ENCODE results near the gene PLPPR2. TPM values are rescaled to one million over a fixed set of nuclear protein-coding genes. Genes with fewer than 3 reads are reported as not detected.
"Not testable (repeated sequence)": the region's sequence is repeated elsewhere in the genome, so short reads cannot be mapped to it uniquely, and the experiment has no call there.

Gene PLPPR2
- total RNA-seq, 4 donors from 2014 or later: 10.0 to 30.6 (median 13.9) TPM

DNA sequence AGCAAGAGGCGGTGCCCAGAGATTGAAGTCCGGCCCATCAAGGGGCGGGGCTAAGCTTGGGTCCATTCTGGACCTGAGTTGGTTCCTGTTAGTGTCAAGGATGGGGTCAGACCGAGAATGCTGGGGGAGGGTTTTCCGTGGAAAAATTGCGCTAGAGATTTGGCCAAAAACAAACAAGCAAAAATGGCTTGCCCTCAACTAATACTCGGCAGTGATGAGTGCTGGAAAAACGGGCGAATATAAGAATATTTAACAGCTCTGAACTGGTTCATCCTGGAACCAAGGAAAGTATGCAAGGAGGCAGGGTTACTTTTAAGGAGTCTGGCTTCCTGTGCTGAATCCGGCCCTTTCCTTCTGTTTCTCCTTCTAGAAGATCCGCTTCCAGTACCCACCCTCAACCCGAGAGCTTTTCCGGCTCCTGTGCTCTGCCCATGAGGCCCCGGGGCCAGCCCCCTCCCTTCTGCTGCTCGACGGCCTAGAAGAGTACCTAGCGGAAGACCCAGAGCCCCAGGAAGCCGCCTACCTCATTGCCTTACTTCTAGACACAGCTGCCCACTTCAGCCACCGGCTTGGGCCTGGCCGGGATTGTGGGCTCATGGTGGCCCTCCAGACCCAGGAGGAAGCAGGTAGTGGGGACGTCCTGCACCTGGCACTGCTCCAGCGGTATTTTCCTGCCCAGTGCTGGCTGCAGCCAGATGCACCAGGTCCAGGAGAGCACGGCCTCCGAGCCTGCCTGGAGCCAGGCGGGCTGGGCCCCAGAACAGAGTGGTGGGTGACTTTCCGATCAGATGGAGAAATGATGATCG is 20.1 kb downstream of the PLPPR2 start:
- no peak for TF ChIP-seq CTCF (IDR thresholded peaks at IDR 0.05)
- ATAC-seq (ENCODE audit: low FRiP score) (no peak), DNase-seq (ENCODE audit: low spot score) (no peak)

DNA sequence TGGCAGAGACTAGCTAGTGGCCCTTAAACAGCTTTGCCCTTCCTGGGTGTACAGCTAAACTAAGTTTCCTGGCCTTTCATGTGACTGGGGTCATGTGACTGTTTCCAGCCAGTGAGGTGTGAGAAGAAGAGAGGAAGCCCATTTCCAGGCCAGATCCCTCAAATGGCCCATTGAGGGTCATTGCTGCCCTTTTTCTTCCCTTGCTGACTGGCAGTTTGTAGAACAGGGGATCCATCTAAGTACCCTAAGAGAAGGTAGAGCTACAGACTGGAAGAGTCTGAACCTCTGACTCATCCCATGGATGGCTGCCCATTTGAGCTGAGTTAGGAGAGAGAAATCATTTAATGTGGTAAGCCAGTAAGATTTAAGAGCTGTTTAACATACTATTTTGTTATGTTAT is 22.0 kb downstream of the PLPPR2 start:
- peak; percentile 52 for DNase-seq (ENCODE audit: low spot score)
- TF ChIP-seq CTCF (IDR thresholded peaks at IDR 0.05): no peak
- no peak for ATAC-seq (ENCODE audit: low FRiP score)

DNA sequence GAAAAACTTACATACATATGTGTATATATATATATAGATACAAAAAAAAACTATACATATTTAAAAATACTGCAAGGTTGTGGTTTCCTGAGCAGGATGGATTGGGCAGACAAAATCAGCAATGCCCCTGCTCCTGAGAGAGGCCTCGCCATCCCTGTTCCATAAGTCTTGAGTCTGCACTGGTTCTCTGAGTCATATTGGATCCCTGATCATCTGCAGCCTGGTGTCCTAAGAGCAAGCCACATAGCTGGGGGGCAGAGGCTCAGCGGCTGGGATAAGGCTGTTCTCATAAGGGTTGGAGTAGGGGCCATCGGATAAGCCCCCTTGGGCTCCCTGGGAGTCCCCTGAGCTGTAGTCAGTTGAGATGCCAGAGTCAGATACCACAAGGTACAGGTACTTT is 22.5 kb downstream of the PLPPR2 start:
- DNase-seq (ENCODE audit: low spot score): no peak

GRCh38 chr19:11378319-11379189 is 23.3 kb downstream of the PLPPR2 start:
- no peak for ATAC-seq (ENCODE audit: low FRiP score)
- no peak for DNase-seq (ENCODE audit: low spot score)
- TF ChIP-seq CTCF (IDR thresholded peaks at IDR 0.05): no peak

More for the DNA sequence above, 22.5 kb downstream of the PLPPR2 start:
- no peak for ATAC-seq (ENCODE audit: low FRiP score)
- TF ChIP-seq CTCF (IDR thresholded peaks at IDR 0.05): no peak

- not testable (repeated sequence) for ATAC-seq (ENCODE audit: low FRiP score)
These were observed 24.1 kb downstream of the PLPPR2 start for GRCh38 chr19:11379269-11379845.

DNA sequence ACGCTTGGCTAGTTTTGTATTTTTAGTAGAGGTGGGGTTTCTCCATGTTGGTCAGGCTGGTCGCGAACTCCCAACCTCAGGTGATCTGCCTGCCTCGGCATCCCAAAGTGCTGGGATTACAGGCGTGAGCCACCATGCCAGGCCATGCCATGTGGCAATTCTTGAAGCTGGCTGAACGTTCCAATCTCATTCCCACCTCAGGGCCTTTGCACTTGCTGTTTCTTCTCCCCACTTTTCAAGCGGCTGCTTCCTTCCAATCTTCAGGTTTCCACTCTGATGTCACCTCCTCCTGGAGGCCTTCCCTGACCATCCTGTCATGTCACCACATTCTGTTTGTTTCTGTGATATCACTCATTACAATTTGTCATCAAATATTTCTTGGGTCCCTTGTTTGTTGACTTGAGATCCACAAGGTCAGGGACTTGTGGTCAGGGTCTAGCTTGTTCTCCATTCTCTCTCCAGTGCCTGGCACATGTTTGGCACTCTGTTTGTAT is 24.7 kb downstream of the PLPPR2 start:
- no peak for TF ChIP-seq CTCF (IDR thresholded peaks at IDR 0.05)
- no peak for DNase-seq (ENCODE audit: low spot score)
- ATAC-seq (ENCODE audit: low FRiP score): no peak

More at GRCh38 chr19:11379269-11379845, 24.1 kb downstream of the PLPPR2 start:
- DNase-seq (ENCODE audit: low spot score): not testable (repeated sequence)
